GM15510 (cell line): Measurements from ENCODE around the gene CPA3.

Source experiments
- POLR2A ChIP-seq: IDR thresholded peaks from 3 replicates; pipeline ENCODE4 v1.6.1; 2011; ENCODE audit warnings: borderline replicate concordance; ENCODE audit not compliant: insufficient read length; ENCODE audit errors: extremely low read depth

Gene CPA3

DNA sequence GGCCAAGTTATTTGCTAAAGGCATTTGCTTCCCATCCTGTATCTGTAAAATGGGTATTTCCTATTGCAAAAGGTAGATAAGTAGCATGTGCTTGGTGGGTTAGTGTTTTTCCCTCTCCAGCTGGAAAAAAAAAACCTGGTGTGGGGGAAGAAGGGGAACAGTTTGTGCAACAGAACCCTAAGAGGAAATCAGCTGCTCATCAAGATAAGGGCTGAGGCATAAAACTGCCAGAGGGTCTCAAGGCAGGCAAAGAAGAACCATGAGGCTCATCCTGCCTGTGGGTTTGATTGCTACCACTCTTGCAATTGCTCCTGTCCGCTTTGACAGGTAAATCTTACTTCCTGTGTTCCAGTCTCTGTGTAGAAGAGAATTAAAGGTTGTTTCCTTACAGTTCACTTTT lies at the start of gene CPA3:
TSS of gene CPA3 (plus strand) at position 248 of the 400 bp plus-strand sequence. CDS start at position 260, 12 bp downstream.
- no peak for TF ChIP-seq POLR2A

- no peak for TF ChIP-seq POLR2A
Measured at GRCh38 chr3:148815316-148816110, 49.6 kb upstream of the CPA3 start.

GRCh38 chr3:148816427-148816826 lies 48.7 kb upstream of the CPA3 start:
- TF ChIP-seq POLR2A = no peak

DNA sequence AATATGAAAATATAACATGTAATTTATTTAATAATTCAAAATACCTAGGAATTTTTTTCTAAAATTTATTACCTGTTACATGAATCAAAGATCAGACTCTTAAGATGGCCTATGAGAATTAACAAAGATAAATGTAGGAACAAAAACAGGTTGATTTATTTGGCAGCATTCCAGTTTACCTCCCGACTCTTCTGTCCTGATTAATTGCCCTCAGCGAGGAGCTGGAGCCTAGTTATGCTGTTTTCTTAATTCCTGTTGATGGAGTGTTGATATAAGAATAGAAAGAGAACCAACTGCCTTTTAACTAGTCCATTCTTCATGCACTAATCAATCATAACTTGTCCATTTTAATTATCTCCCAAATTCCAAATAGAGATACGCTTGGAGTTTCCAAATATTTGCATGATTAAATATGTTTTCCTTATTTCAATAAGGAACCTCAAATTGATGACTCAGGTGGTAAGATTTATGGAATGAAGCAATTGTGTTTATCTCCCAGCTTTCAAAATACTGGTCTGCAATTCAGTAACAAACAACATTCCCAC lies 48.0 kb upstream of the CPA3 start:
- no peak for TF ChIP-seq POLR2A

DNA sequence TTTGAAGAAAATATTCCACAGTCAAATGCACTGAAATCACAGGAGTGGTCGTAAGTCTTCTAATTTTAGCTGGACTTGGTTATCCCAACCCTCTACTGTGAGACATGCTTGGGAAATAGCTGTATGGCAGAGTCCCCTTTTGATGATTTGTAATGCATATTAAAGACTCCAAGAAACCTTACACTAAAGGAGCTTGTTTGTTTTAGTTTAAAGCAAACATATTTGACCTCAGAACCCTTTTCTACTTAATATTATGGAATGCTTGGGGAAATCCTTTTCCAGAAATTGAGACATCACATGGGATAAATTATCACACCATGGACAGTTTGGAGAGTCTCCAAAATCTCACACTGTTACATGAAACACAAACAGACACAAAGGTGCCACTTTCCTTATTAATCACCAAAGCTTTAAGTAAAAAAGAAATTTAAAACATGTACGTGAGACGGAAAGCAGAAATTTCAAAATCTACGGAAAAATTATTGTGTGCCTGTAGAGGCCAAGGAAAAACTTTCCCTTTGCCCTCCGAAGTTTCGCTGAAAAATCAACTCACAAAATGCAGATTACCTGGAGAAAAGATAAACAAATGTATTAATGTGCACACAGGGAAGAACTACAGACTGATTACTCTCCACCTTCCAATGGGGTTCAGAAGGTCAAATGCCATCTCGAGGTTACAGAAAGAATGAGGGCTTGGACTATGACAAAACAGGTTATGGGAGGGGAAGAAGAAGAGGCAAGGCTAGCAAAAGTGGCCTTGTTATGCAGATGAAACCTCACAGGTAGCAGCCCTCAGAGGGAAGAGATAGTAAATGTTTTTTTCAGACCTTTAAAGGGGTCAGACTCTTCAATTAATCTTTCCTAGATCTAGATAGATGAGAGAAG lies 44.5 kb upstream of the CPA3 start:
- no peak for TF ChIP-seq POLR2A

GRCh38 chr3:148823026-148823425 lies 42.1 kb upstream of the CPA3 start:
- no peak for TF ChIP-seq POLR2A

DNA sequence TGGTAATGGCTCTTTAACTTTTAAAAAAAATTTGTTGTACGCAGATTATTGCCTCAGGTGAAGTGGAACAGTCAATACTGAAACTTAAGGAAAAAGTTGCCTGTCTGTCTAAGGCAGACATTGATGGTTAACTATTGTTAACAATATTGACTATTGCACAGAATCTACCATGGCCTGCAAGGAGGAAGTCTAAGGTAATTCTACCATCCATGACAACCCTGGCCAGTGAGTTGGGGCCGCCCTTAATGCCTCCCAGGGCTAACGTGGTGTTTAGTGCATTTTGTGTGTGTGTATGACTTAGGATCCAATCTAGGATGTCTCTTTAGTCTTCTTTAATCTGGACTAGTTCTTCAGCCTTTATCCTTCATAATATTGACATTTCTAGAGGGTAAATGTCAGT lies 39.6 kb upstream of the CPA3 start:
- no peak for TF ChIP-seq POLR2A

DNA sequence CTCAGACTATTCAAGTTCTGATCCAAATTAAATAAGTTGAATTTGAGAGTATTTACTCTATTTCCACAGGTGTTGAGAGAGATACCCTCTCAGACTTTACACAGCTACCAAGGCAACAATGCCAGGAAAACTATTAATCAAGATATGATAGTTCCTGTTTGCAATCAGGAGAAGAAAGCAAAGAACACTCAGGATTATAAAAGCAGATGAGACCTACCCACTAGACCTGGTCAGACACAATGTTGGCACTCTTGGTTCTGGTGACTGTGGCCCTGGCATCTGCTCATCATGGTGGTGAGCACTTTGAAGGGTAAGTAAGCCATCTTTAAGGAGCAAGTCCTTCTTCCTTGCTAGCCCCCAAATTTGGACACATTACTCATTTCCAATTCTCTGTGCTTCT lies 37.5 kb upstream of the CPA3 start, which contains the start of gene CPB1:
TSS of gene CPB1 (plus strand) at position 227 of the 400 bp plus-strand sequence. CDS start at position 240, 13 bp downstream.
- no peak for TF ChIP-seq POLR2A

DNA sequence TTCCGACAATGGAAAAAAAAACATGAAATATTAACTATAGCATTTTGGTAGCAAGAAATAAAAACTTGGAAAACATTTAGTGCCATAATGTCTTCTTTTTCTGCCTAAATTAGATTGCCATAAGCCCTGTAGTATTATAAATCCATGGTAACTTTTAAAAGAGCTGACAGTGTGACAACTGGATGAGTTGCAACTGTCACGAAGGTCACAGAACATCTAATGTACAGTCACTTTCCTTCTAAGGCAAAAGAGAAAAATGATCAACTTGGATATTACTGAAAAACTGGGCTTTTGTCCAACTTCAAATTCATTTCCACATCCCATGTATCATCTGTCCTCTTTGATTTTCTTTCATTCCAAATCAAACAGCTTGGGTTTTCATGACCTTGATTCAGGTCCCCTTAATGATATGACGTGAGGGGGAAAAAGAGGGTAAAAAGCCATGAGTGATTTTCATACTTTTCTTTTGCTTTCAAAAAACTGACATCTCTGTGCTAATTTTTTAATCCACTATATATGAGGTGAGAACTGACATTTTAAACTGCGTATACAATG lies 36.9 kb upstream of the CPA3 start:
- TF ChIP-seq POLR2A = no peak

DNA sequence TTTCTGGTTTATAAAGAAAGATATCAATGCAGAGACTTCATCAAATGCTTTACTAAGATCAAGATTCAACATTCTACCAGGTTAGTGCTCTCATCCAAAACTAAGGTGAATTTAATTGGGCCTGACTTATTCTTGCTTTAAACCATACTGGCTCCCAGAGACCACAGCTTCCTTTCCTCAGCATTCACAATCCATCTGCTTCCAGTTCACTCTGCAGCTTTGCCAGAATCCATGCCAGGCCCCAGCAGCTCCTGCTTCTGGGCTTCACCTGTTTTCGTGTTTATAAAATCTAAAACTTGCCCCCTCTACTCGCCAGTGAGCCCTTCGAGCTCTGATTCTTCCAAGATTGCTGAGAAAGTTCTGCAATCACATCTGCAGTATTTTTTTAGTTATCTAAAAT lies 35.2 kb upstream of the CPA3 start:
- TF ChIP-seq POLR2A = no peak

DNA sequence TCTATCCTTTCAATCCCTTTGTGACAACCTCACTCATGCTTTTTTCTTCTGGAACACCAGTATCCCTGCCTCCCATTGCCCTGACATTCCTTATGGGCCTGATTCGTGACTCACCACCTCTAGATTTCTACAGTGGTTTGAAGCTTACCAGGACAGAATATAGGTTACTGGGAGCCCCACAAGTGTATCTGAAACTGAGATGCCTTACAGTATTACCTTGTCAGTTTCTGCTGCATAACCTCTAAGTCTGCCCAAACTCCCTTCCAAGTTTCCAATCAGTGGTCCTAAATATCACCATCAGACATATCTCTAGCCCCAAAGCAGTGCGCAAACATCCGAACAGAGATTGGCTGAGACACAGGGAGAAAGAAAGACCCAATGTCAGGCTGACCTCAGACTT lies 31.9 kb upstream of the CPA3 start:
- no peak for TF ChIP-seq POLR2A

DNA sequence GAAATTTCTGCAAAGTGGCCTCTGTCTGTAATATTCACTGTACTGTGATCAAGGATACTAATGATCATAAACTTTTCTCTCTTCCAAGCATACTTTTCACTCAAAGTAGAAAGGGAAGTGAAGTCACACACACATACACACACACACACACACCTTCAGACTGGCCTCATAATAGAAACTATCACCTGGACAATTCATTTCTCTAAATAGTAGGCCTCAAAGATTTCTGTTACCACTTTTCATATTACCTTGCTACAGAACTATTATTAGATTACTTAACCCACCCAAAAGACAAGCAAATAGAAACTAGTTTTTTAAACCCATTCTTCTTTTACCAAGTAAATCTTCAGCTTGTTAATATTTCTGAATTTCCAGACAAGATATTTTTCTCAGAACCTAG lies 25.3 kb upstream of the CPA3 start:
- TF ChIP-seq POLR2A = no peak

GRCh38 chr3:148840451-148840850 lies 24.6 kb upstream of the CPA3 start:
- no peak for TF ChIP-seq POLR2A

GRCh38 chr3:148845756-148846395 lies 19.2 kb upstream of the CPA3 start:
- no peak for TF ChIP-seq POLR2A
